ENCODE data around the gene FDX2. TPM values are rescaled to one million over a fixed set of nuclear protein-coding genes. Genes with fewer than 3 reads are reported as not detected.

FDX2 gene
- total RNA-seq, 1 donor from 2014 or later: 14.6 TPM

GRCh38 chr19:10332965-10333757 lies 17.3 kb upstream of the FDX2 start, which contains the start of gene RAVER1:
Gene RAVER1 (minus strand): TSS chr19:10333529. CDS start chr19:10333507, 22 bp downstream.
- DNase-seq (ENCODE audit: low read depth in 2 of 2): peak; percentile 93 to 99

- no peak for DNase-seq (ENCODE audit: low read depth in 2 of 2)
Measured at GRCh38 chr19:10332158-10332964, 16.5 kb upstream of the FDX2 start.

GRCh38 chr19:10329555-10329954 lies 13.7 kb upstream of the FDX2 start:
- no peak for DNase-seq (ENCODE audit: low read depth in 2 of 2)

- no peak for DNase-seq (ENCODE audit: low read depth in 2 of 2)
Measured at GRCh38 chr19:10328558-10329429, 13.0 kb upstream of the FDX2 start.

- no peak for DNase-seq (ENCODE audit: low read depth in 2 of 2)
Measured at GRCh38 chr19:10327793-10328192, 12.0 kb upstream of the FDX2 start.

- DNase-seq (ENCODE audit: low read depth in 2 of 2): no peak
Measured at GRCh38 chr19:10325732-10326131, 9.9 kb upstream of the FDX2 start.

- DNase-seq (ENCODE audit: low read depth in 2 of 2): no peak
Measured at GRCh38 chr19:10321874-10322835, 6.3 kb upstream of the FDX2 start.

GRCh38 chr19:10321417-10321797 lies 5.6 kb upstream of the FDX2 start:
- DNase-seq (ENCODE audit: low read depth in 2 of 2): no peak

GRCh38 chr19:10320602-10321416 lies 5.0 kb upstream of the FDX2 start:
- no peak for DNase-seq (ENCODE audit: low read depth in 2 of 2)

- DNase-seq (ENCODE audit: low read depth in 2 of 2): no peak
Measured at GRCh38 chr19:10318807-10319682, 3.2 kb upstream of the FDX2 start.

- no peak for DNase-seq (ENCODE audit: low read depth in 2 of 2)
Measured at GRCh38 chr19:10317857-10318462, 2.1 kb upstream of the FDX2 start.

- no peak for DNase-seq (ENCODE audit: low read depth in 2 of 2)
Measured at GRCh38 chr19:10317045-10317856, 1.4 kb upstream of the FDX2 start.

GRCh38 chr19:10316229-10317044 lies 622 bp upstream of the FDX2 start:
- no peak for DNase-seq (ENCODE audit: low read depth in 2 of 2)

GRCh38 chr19:10309423-10309822 lies 6.4 kb downstream of the FDX2 start, which contains the start of gene ZGLP1:
Gene ZGLP1 (minus strand): TSS chr19:10309815.
- DNase-seq (ENCODE audit: low read depth in 2 of 2): no peak

- DNase-seq (ENCODE audit: low read depth in 2 of 2): no peak
Measured at GRCh38 chr19:10306327-10306726, 9.5 kb downstream of the FDX2 start.

- DNase-seq (ENCODE audit: low read depth in 2 of 2): no peak
Measured at GRCh38 chr19:10305139-10305806, 10.5 kb downstream of the FDX2 start.
